DMS53 treated with DMSO at 0.1 percent for 48 hours (cell line): ENCODE measurements around the gene GLIS1.

ENCODE experiments used
- DNase-seq: peaks from one replicate; lab custom pipeline; 2025; ENCODE audit not compliant: unreplicated experiment; lab: John Stamatoyannopoulos, UW

Gene GLIS1

GRCh38 chr1:53513846-53514245 is 225.1 kb downstream of the GLIS1 start:
- DNase-seq = no peak

GRCh38 chr1:53512807-53513755 is 225.9 kb downstream of the GLIS1 start:
- DNase-seq = no peak

- DNase-seq = no peak
These were observed 226.8 kb downstream of the GLIS1 start for GRCh38 chr1:53511933-53512806.

GRCh38 chr1:53511323-53511932 is 227.5 kb downstream of the GLIS1 start:
- no peak for DNase-seq

GRCh38 chr1:53510215-53510614 is 228.7 kb downstream of the GLIS1 start:
- DNase-seq = no peak

GRCh38 chr1:53509775-53510174 is 229.2 kb downstream of the GLIS1 start:
- DNase-seq = no peak

GRCh38 chr1:53508991-53509666 is 229.8 kb downstream of the GLIS1 start:
- peak; percentile 19 for DNase-seq

- no peak for DNase-seq
These were observed 230.6 kb downstream of the GLIS1 start for GRCh38 chr1:53508056-53508990.

GRCh38 chr1:53507116-53507820 is 231.7 kb downstream of the GLIS1 start:
- DNase-seq = no peak

GRCh38 chr1:53506355-53507050 is 232.5 kb downstream of the GLIS1 start:
- DNase-seq = no peak

- no peak for DNase-seq
These were observed 233.1 kb downstream of the GLIS1 start for GRCh38 chr1:53505891-53506290.

- no peak for DNase-seq
These were observed 233.6 kb downstream of the GLIS1 start for GRCh38 chr1:53505401-53505800.

- no peak for DNase-seq
These were observed 234.1 kb downstream of the GLIS1 start for GRCh38 chr1:53504901-53505300.

- DNase-seq = no peak
These were observed 235.3 kb downstream of the GLIS1 start for GRCh38 chr1:53503433-53504217.

- DNase-seq = no peak
These were observed 236.1 kb downstream of the GLIS1 start for GRCh38 chr1:53502641-53503432.

GRCh38 chr1:53501065-53502005 is 237.6 kb downstream of the GLIS1 start:
- DNase-seq = no peak
